Epithelial cell of esophagus (primary cell): Measurements from ENCODE around the gene WDFY3.

Source experiments
- DNase-seq: peaks from one replicate; pipeline ENCODE4 v3.0.0; 2010; ENCODE audit warnings: low read depth
- H3K4me3 ChIP-seq: 2 replicates; pipeline ENCODE4 v1.5.1; 2011; ENCODE audit warnings: mild to moderate bottlenecking, low read length, control low read depth
- TF ChIP-seq, protein P1 (sequence below): IDR thresholded peaks from 2 replicates; pipeline ENCODE4 v1.5.1; 2011; ENCODE audit warnings: low read depth, mild to moderate bottlenecking, low read length, control low read depth, inconsistent platforms; ENCODE audit not compliant: insufficient read depth; ENCODE audit errors: missing control alignments

Gene WDFY3

DNA sequence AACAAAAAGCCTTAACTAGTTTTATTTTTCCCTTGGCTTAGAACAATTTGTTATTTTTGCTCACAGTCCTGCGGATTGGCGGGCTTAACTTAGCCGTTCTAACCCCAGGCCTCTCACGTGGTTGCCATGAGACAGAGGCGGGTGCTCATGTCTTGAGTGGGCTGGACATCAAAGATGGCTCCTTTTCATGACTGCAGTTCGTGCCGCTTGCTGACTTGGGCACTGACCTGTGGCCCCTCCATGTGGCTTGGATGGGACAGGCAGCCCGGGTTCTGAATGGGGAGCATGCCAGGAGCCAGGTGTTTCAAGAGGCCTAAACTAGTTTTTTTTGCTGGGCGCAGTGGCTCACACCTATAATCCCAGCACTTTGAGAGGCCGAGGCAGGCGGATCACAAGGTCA is 342.8 kb downstream of the WDFY3 start:
- DNase-seq = no peak
- TF ChIP-seq, protein P1, sequence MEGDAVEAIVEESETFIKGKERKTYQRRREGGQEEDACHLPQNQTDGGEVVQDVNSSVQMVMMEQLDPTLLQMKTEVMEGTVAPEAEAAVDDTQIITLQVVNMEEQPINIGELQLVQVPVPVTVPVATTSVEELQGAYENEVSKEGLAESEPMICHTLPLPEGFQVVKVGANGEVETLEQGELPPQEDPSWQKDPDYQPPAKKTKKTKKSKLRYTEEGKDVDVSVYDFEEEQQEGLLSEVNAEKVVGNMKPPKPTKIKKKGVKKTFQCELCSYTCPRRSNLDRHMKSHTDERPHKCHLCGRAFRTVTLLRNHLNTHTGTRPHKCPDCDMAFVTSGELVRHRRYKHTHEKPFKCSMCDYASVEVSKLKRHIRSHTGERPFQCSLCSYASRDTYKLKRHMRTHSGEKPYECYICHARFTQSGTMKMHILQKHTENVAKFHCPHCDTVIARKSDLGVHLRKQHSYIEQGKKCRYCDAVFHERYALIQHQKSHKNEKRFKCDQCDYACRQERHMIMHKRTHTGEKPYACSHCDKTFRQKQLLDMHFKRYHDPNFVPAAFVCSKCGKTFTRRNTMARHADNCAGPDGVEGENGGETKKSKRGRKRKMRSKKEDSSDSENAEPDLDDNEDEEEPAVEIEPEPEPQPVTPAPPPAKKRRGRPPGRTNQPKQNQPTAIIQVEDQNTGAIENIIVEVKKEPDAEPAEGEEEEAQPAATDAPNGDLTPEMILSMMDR = no peak
- H3K4me3 ChIP-seq = no peak overlapping the region

DNA sequence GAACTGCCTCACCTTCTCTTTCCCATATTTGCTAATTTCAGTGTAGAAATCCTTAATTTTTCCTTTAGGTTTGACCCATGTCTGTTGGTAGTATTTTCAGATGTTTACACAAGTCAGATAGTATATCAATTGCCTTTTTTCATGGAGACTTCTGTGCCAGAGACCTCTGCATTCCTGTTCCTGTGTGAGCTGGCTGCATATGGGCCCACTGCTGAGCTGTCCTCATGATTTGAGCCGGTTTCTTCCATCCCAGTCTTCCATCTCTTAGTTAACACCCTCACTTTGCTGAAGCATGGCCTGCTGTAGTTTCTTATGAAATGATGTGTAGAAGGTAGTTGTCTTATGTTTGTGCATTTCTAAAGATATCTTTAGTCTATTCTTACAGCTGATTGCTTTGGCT is 343.5 kb downstream of the WDFY3 start:
- no peak for DNase-seq
- TF ChIP-seq, protein P1 = no peak
- no peak overlapping the region for H3K4me3 ChIP-seq
